GM03348 (cell line): ENCODE data around the gene CAMLG.
"Not testable (repeated sequence)": the region's sequence is repeated elsewhere in the genome, so short reads cannot be mapped to it uniquely, and the experiment has no call there.

ENCODE experiments used
- DNase-seq: peaks from one replicate; pipeline ENCODE4 v3.0.0; 2012; ENCODE audit warnings: low spot score

Gene CAMLG

DNA sequence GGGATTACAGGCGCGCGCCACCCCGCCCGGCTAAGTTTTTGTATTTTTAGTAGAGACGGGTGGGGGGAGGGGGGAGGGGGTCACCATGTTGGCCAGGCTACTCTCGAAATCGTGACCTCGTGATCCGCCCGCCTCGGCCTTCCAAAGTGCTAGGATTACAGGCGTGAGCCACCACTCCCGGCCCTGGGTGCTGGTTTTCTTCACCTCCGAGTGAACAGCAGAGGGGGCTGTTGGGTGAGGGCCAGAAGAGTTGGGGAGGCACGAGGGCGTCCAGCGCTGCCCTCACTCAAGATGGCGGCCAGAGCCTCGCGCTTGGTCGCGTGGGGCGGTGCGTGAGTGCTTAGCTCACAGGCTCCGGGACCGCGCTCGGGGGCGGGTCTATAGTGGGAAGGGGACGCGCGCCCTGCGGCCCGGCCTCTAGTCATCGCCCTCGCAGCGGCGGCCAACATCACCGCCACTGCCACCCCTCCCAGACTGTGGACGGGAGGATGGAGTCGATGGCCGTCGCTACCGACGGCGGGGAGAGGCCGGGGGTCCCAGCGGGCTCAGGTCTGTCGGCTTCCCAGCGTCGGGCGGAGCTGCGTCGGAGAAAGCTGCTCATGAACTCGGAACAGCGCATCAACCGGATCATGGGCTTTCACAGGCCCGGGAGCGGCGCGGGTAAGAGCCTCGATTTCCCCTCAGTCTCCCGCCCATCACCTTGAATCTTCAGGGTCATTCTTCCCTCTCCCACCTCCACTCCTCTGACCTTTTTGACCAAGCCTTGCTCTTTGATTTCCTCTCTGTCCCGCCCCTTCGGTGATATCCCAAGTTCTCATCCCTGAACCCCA is at the start of gene CAMLG:
TSS of gene CAMLG (plus strand) at position 416 of the 830 bp plus-strand sequence. CDS start at position 489, 73 bp downstream.
- peak; percentile 96 for DNase-seq

DNA sequence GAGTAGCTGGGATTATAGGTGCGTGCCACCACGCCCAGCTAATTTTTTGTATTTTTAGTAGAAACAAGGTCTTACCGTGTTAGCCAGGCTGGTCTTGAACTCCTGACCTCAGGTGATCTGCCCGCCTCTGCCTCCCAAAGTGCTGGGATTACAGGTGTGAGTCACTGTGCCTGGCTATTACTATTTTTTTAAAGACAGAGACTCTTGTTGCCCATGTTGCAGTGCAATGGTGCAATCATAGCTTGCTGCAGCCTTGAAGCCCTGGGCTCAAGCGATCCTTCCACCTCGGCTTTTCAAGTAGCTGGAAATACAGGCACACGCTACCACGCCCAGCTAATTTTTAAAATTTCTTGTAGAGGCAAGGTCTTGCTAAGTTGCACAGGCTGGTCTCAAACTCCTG is 48.2 kb upstream of the CAMLG start:
- DNase-seq = not testable (repeated sequence)

GRCh38 chr5:134692722-134693121 is 45.6 kb upstream of the CAMLG start:
- DNase-seq = no peak

- no peak for DNase-seq
Observed at GRCh38 chr5:134708301-134708700, 30.0 kb upstream of the CAMLG start.

DNA sequence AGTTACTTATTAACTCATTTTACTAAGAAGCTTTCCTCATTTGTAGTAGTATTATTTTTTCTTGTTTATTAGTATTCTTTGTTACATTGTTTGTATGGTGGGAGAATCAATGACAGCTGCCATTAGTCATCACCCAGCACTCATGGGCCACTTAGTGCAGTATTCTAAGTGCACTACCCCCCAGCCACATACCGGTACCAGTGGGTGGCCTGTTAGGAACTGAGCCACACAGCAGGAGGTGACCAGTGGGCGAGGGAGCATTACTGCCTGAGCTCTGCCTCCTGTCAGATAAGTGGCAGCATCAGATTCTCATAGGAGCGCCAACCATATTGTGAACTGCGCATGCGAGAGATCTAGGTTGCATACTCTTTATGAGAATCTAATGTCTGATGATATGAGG is 24.2 kb upstream of the CAMLG start:
- DNase-seq = no peak

- DNase-seq = no peak
Observed at GRCh38 chr5:134714541-134714940, 23.8 kb upstream of the CAMLG start.

DNA sequence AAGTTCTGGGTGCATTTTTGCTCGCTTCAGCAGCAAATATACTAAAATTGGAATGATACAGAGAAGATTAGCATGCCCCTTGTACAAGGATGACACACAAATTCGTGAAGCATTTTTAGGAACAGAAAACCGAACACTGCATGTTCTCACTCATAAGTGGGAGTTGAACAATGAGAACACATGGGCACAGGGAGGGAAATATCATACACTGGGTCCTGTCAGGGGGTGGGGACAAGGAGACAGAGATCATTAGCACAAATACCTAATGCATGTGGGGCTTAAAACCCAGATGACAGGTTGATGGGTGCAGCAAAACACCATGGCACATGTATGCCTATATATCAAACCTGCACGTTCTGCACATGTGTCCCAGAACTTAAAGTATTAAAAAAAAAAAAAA is 22.9 kb upstream of the CAMLG start:
- not testable (repeated sequence) for DNase-seq

- no peak for DNase-seq
Observed at GRCh38 chr5:134724872-134725271, 13.5 kb upstream of the CAMLG start.

GRCh38 chr5:134732819-134733218 is 5.5 kb upstream of the CAMLG start:
- no peak for DNase-seq

DNA sequence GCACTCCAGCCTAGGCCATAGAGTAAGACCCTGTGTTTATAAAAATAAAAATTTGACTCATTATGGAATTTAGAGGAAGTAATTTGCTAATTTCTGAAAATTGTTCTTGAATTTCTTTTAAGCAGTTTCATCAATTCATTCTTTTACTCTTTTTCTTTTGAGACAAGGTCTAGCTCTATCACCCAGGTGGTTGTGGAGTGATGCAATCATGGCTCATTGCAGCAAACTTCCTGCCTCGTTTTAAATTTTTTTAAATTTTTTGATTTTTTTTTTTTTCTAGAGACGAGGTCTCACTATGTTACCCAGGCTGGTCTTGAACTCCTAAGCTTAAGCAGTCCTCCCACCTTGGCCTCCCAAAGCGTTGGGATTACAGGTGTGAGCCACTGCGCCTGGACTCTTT is 3.1 kb upstream of the CAMLG start:
- DNase-seq = no peak

- no peak for DNase-seq
Observed at GRCh38 chr5:134736173-134736812, 2.1 kb upstream of the CAMLG start.

GRCh38 chr5:134738963-134739661 is 764 bp downstream of the CAMLG start:
- DNase-seq = peak; percentile 49

DNA sequence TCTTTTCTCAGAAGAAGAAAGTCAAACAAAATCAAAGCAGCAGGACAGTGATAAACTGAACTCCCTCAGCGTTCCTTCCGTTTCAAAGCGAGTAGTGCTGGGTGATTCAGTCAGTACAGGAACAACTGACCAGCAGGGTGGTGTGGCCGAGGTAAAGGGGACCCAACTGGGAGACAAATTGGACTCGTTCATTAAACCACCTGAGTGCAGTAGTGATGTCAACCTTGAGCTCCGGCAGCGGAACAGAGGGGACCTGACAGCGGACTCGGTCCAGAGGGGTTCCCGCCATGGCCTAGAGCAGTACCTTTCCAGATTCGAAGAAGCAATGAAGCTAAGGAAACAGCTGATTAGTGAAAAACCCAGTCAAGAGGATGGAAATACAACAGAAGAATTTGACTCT is 2.7 kb downstream of the CAMLG start:
- DNase-seq = no peak

DNA sequence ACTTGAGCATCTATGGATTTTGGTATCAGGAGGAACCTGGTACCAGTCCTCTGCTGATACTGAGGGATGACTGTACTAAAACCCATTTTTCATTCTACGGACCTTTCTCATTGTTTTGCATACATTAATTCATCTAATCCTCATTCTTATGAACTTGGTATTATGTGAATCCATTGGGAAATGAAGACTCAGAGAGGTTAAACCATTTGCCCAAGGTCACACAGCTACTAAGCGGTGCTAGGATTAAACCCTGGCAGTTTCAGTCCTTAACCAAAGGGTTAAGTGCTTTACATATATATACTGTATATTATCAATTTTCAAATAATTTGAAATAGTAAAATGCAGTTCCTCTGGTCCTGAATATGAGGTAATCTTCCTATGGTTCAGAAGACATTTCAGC is 3.8 kb downstream of the CAMLG start:
- no peak for DNase-seq

- no peak for DNase-seq
Observed at GRCh38 chr5:134749415-134749814, 11.1 kb downstream of the CAMLG start.

- no peak for DNase-seq
Observed at GRCh38 chr5:134758176-134758503, 19.8 kb downstream of the CAMLG start.

DNA sequence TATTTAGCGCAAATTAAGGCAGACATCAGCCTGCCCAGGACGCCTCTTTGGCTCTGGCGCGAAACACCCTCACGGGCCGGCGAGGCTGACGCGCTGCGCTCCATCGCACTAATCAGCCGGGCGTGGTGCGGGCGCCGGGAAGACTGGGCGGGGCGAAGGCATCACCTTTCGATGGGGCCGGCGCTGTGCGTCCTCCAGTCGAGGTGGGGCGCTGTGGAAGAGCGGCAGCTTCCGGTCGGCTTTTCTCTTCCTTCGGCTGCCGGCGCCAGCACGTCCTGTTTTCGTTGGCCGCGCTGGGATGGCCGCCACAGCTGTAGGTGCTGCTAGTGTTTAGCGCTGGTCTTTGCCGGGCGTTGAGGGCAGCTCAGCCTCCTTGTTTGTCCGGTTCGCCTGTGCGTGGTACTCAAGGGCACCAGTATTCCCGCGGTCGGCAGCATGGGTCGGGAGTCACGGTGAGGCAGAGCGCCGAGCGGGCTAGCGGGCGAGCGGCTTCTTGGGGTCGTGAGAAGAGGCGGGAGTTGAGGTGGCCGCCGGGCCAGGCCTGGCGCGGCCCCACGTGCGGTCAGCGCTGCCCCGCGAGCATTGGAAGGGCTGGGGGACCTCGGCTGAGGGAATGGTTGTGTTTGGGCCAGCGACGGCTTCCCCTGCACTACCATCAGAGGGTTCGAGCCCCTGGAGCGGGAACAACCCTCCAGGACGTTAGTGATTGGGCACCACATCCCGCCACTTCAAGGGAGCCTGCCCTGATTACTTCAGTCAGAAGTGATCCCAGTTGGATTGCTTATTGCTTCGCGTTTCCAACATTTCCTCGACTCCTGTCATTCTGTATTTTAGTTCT is 20.4 kb downstream of the CAMLG start, which contains the start of gene DDX46:
TSS of gene DDX46 (plus strand) at position 276 of the 838 bp plus-strand sequence. CDS start at position 436, 160 bp downstream.
- DNase-seq = peak; percentile 97

GRCh38 chr5:134767528-134768291 is 29.4 kb downstream of the CAMLG start:
- not testable (repeated sequence) for DNase-seq

GRCh38 chr5:134769206-134769605 is 30.9 kb downstream of the CAMLG start:
- DNase-seq = peak; percentile 20

GRCh38 chr5:134772461-134773125 is 34.2 kb downstream of the CAMLG start:
- DNase-seq = no peak

DNA sequence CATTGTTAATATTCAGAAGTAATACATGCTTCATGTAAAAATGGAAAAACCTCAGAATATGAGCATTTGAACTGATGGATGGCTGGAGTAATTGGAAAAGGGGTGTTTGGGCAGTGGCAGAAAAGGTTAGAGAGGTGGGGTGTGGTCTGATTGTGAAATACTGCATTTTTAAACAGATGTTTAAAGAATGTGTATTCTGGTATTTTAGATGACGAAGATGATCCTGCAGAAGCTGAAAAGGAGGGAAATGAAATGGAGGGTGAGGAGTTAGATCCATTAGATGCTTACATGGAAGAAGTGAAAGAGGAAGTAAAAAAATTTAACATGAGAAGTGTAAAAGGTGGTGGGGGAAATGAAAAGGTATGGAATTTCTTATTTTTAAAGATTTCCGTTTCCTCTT is 39.0 kb downstream of the CAMLG start:
- no peak for DNase-seq
